Central memory CD4-positive, alpha-beta T cell (primary cell): ENCODE measurements around the gene ERO1B.

Experiments used
- DNase-seq: peaks from one replicate; pipeline ENCODE4 v3.0.0; 2022

ERO1B gene

DNA sequence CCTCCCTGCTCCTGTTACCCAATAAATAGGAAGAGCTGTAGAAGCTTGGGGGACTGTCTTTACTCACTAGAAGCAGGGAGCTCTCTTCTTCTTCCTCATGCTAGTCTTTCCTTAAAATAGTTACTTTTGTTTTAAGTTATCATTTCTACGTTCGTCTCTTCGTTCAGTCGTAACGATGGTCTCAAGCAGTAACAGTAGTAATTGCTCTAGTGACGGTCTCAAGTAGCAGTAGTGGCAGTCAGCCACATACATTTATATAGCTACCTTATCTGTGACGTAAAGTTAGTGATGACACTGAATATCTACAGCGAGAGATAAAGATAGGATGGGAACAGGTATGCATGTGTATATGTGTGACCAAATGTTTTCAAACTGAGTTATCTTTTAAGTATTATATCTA is 15.4 kb upstream of the ERO1B start:
- DNase-seq: no peak

DNA sequence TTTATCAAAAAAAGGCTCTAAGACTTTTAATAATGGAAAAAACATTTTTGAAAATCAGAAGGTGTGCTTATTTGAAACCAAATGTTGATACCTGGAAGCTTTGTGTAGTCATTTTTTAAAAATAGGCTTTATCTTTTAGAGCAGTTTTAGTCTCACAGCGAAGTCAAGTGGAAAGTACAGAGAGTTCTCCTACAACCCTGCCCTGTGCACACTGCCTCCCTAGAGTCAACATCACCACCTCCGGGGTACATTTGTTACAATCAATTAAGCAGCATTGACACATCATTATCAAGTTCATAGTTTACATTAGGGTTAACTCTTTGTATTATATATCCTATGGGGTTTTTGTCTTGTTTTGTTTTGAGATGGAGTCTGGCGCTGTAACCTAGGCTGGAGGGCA is 10.7 kb upstream of the ERO1B start:
- no peak for DNase-seq

DNA sequence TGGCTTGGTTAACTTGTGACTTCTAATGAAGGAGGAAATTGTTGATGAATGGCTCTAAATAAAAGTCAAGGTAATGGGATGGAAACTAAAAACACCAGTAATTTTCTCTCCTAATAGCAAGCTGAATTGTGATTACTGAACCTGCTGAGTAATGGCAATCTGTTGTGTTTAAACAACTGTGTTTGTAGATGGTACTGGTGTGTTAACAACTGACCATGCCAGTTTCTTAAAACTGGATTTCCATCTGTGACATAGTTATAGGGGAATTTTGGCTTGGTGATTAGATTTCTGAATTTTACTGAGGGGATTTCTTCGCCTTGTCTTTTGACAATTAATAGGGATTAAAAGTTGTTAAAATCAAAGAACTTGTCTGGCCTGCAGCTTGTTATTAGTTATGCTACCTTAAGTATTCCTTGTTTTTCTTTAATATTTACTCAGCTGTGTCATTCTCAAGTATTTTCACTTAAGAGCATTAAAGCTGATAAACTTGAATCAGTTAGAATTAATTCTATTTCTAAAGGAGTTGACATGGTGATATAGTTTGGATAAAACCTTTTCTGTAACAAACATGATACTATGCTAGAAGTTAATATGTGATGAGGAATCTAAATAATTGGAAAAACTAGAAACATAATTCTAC is 7.9 kb upstream of the ERO1B start:
- no peak for DNase-seq

DNA sequence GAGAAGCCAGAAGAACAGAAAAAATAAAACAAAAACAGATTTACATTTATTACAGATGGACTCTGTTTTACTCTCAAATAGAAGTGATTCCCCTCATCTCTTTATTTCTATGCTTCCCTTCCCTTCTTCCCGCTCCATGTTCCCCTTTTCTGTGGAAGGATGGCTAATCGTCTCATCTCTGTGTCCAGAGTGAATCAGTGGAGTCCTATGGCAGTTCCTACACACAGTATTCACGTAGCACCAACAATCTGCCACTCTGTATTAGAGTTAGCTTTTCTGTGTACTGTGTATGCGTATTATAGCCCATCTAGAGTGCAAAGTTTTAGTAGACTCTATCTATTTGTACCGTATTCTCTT is 6.8 kb upstream of the ERO1B start:
- DNase-seq: no peak

DNA sequence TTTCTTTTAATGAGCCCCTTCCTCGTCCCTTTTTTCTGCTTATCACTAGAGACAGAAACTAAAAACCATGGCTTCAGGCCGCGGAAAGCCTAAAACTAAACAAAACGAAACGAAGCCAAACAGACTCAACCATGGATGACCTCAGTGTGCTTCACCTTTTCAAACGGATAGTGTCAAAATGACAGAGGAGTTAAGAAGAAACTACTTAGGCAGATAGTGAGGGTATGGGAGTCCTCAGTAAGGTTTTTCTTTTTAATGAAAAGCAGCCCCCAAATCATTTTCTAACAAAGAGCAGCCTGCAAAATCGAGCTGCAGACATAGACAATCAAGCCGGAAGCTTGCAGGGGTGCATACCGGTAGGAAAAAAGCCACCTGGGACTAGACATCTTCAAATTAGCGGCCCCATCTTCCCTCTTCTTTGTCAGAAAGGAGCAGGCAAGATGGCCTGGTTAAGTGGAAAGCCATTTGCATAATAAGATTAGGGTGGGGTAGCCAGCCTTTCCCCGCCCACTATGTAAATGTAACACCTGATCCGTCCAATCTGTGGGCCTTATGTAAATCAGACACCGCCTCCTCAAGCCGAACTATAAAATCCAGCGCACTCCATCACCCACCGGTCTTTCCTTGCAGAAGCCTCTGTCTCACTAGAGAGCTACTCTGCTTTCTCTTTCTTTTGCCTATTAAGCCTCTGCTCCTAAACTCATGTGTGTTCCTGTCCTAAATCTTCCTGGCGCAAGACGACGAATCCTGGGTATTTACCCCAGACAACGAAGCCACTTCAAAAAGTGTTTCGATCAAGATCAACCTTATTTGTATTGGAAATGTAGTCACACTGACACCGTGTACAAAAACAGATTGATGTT is 6.2 kb upstream of the ERO1B start:
- DNase-seq: no peak

DNA sequence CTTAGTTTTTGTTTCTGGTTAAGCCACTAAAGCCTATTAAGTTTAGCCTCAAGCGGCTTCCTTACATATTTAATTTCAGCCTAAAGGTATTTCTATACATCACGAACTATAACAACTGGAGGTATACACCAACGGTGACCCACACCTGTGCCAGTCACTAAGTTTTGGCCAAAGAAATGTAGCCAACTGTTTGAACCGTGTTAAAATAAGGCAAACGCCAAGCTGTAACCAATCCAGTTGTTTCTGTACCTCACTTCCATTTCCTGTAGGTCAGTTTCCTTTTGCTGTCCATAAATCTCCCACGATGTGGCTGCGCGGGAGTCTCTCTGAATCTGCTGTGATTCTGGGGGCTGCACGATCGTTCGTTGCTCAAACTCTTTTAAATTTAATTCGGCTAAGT is 5.6 kb upstream of the ERO1B start:
- DNase-seq: no peak

DNA sequence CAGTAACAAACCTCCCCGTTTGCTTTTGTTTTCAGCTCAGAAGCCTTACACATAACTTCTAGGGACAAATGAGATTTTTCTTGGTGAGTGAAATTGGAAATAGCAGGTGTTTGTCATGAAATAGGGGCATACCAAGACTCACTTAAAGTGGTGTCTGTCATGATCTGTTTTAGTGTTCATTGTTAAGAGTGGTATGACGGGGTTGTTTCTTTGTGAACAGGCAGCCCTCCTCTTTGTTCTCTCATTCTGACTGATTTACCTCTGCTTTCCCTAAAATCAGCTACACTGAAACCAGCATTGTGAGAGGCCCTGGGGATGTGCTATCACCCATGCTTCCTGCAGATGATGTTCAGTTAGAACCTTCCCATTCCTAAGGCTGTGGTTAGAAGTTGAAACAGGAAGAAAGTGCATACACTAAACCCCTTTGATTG is 2.5 kb upstream of the ERO1B start:
- DNase-seq: peak; percentile 7

DNA sequence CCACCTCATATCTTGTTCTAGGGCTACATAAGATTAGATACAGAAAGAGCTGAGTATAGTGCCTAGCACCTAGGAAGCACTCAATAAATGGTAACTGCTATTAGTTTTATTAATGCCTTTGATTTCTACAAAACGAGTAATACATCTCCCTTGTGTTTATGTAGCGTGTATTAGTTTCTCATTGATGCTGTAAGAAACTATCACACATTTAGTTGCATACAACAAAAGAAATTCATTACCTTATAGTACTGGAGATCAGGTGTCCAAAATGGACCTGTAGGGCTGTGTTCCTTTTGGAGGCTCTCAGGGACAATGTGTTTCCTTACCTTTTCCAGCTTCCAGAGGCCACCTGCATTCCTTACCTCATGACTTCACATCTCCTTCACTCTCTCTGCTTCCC is 961 bp upstream of the ERO1B start:
- no peak for DNase-seq

DNA sequence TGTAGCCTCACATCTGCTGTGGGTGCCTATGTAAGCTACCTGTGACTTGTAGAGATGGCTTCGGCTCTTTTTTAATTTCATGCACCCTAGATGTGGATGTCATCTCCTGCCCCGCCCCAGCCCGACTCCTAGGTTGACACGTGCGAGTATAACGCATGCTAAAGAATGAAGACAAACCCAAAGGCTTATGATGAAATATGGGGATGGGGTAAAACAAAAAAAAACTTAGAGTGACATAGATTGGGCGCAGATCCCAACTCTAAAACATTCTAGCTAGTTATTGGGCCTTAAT is 613 bp upstream of the ERO1B start:
- DNase-seq: no peak

DNA sequence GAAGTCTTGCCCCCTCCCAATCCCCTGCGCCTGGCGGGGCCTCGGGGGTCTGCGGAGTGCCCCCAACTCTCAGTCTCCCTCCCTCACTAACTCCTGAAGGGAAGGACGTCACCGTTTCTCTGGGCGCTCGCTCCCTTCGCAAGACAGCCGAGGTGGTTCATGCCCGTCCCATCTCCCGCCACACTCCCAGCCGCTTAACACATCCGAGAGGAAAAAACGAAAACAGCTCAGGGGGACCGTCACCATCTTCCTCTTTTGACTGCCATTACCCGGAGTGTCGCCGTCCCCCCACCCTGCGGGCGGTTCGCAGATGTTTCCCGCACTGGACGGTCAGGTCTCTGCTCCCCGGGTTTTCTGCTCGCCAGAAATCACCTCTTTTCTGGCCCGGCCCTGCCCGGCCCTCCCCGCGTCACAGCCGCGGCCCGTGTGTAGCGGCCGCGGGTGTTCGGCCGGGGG is 532 bp downstream of the ERO1B start:
- DNase-seq: peak; percentile 20

DNA sequence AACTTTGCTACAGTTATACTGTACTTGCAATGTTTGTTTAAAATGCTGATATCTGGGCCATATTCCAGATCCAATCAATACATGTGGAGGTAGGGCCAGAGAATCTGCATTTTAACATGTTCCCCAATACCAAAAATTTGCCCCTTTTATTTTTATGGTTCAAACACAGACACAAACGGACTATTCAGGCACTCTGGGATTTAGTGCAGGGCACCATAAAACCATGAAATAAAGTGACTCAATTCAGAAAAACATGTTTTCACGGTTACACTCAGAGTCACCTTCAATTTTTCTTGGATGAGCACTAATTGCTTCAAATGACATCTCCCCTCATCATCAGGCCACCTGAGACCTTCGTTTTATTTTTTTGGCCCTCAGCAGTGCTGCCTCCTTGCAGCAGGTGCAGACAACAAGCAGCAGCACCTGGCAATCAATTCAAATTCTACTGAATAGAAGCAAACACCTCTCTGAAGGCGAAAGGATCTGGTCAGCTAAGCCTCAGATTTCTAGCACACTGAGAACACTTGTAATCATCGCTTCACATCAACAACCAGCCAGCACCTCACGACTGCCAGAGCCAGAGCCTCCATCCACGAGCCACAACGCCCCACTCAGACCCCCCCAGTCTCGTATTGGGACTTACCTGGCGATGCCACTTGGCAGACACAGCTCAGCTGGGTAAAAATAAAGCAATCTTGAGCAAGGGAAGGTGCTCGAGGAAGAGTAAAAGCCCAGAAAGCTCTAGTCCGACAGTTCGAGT is 1.1 kb downstream of the ERO1B start:
- DNase-seq: peak; percentile 35

DNA sequence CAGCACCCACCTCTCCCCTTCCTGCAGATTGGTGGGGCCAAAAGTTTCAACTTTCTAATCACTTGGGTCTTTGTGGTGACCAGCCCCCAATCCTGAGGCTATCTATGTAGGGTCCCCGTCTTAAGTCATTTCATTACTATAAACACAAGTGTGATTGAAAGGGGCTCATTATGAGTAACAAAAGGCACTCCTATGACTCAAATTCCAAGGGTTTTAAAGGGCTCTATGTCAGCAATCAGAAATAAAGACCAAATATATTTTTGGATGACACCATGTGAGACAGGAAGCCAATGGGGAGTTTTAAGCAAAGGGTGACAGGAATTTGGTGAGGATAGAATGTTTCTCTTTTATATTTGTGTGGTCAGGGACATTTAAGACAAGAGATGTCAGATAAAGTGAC is 6.2 kb downstream of the ERO1B start:
- no peak for DNase-seq

DNA sequence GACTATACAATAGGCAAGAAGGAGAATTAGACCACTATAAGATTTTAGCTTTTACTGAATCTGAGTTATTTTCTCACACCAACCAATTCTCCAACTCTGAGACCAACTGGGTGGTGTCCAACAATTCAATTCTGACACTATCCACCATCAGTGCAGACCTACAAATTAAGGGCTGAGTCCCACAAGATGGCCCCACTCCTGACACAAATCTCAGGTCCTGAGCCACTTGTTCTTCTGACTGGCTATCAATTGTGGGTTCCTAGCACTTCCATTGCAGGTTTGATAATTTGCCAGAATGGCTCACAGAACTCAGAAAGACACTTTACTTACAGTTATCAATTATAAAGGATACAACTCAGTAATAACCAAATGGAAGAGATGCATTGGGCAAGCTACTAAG is 6.7 kb downstream of the ERO1B start:
- no peak for DNase-seq

DNA sequence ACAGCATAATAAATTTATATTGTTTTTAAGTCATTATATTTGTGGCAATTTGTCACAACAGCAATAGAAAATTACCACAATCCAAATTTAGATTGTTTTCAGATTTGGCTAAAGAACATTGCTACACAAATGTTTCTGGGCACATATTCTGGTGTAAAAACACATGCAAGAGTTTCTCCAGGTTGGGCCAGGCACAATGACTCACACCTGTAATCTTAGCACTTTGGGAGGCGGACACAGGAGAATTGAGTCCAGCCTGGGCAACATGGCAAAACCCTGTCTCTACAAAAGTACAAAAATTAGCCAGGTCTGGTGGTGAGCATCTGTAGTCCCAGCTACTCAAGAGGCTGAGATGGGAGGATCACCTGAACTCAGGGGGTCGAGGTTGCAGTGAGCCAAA is 8.4 kb downstream of the ERO1B start:
- DNase-seq: no peak

DNA sequence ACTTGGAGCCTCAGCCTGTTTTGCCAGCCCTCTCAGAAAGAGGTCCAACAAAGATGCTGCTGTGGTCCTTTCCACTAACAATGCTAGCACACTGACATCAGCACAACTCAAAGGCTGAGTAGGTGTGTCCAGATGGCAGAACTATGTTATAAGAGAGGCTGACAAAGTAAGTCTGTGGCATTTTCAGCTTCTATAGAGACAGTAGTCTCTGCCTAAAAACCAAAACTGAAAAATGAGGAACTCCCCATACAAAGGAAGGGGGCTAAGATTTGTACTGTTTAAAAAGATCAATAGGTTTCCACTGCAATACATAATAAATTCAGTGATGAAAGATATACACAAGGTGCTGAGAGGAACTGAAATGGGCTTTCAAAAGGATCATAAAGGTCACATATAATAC is 12.3 kb downstream of the ERO1B start:
- no peak for DNase-seq

DNA sequence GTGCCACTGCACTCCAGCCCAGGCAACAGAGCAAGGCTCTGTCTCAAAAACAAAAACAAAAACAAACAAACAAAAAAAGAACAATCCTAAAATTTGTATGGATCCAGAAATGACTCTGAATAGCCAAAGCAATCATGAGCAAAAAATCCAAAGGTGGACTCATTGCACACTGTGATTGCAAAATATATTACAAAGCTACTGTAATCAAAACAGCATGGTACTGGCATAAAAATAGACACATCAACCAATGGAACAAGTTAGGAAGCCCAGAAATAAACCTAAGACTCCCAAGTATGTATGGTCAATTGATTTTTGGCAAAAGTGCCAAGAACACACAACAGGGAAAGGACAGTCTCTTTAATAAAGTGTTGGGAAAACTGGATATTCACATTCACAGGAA is 19.9 kb downstream of the ERO1B start:
- DNase-seq: no peak

DNA sequence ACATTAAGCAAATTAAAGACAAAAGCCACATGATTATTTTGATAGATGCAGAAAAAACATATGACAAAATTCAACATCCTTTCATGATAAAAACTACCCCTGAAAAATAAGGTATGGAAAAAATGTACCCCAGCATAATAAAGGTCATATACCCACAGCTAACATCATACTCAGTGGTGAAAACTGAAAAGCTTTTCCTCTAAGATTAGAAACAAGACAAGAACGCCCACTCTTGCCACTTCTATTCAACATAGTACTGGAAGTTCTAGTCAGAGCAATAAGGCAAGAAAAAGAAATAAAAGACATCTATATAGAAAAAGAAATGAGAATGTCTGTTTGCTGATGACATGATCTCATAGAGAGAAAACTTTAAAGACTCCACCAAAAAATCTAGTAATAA is 20.7 kb downstream of the ERO1B start:
- no peak for DNase-seq

DNA sequence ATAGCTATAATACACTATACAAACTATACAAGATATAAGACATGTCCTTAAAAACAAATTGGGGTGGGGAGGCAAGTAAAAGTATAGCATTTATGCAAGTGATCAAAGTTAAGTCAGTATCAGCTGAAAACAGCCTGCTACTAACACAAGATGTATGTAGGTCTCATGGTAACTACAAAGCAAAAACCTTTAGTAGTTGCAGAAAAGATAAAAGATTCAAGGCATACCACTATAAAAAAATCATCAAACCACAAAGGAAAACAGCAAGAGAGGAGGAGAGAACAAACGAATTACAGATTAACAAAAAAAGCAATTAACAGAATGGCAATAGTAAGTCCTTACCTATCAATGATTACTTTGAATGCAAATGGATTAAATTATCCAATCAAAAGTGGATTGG is 22.7 kb downstream of the ERO1B start:
- DNase-seq: peak; percentile 5

DNA sequence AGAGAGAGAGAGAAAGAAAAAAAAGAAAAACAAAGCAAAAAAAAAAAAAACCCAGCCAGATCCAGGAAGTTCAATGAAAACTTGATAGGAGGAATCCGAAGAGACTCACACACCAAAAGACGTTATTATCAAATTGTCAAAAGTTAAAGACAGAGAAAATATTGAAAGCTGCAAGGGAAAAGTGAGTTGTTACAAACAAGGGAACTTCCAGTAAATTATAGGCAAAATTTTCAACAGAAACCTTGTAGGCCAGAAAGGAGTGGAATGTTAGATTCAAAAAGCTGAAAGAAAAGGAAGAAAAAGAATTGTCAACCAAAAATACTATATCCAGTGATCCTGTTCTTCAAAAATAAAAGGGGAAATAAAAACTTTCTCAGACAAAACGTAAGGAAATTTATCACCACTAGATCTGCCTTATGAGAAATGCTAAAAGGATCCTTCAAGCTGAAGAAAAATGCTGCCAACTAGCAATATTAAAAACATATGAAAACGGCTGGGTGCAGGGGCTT is 23.6 kb downstream of the ERO1B start:
- DNase-seq: no peak

DNA sequence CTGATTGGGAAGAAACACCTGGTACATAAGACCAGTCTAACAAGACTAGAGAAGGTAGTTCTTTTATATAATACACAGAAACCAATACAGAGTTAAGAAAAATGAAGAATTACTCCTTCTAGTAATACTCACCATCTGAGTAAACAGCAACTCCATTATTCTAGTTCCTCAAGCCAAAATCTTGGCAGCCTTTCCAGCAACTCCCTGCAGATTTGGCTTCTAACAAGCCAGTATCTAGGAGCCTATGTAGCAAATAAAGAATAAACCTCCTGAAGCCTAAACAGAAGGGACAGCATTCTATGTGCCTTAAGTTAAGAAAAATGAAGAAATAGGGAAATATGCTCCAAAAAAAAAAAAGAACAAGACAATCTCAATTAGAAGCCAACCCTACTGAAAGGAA is 24.5 kb downstream of the ERO1B start:
- DNase-seq: no peak

DNA sequence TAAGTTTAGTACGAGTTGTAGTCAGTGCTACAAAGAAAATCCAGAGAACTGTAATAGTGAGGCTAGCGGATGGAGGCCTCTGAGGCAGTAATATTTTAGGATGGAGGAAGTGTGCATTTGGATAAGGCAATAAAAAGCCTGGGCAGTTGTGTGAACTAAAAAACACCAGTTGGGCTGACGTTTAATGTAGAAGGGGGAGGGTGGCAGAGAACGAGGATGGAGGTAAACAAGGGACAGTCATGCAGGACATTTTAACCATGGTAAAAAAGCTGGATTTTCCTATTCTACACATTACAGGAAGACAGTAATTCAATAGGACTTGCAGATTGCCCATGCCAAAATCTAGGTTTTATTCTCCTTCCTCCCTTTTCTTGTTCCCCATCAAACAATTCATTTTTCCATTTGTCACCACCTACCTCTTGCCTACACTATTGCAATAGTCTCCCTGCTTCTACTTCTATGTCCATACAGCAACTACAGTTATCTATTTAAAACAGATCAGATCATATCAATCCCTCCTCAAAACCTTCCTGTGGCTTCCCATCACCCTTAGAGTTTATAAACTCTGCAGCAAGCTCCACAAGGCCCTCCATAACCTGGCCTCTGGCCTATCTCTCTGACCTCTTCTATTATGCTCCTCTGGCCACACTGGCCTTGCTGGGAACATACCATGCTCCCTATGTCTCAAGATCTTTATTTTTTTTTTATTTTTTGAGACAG is 27.7 kb downstream of the ERO1B start:
- DNase-seq: no peak

DNA sequence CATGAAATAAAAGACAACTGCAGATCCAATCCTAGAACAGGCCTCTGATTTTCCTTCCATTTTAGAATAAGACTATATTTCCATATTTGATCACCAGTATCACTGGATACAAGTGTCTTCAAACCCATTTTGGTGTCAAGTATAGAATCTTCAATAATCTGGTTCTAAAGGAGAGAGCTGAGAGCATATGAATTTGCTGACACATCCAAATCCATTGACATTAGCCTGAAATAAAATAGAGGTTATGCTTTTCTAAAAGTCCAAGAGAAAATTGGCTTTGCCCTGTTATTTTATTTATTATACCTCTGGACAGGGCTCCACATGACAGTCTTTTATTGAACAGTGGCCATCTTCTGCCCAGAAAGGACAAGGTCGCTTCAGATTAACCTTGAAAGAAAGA is 28.6 kb downstream of the ERO1B start:
- no peak for DNase-seq

DNA sequence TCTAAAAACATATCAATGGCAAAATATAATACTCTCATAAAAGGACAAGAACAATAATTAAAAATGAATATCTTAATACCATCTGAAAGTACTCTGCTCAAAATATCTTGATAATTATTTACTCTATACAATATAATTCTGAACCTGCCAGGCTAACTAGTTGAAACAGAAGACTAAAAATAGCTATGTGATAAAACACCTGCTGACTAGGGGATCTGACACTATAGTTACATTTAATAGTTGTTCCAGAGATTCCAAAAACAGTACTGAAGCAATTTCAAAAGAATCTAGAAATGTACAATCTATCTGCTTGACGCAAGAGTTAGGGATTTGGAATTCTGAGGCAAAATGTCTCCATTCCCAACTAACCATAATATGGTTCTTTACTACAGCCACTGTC is 30.2 kb downstream of the ERO1B start:
- no peak for DNase-seq
